Memory B cell (primary cell): ENCODE data around the gene RB1.

ENCODE experiments used
- ATAC-seq: fragments of 150-1000 bp; cut with Tn5 transposase; 2 replicates; pipeline ENCODE4 v1.10.0; 2021; ENCODE audit warnings: low read depth, mild to moderate bottlenecking, moderate library complexity
- DNase-seq, 2 donors: peaks; one replicate each; pipeline ENCODE4 v3.0.0; 2022; ENCODE audit warnings: low spot score in 2 of 2
- H3K27ac Mint-ChIP-seq: one replicate; pipeline ENCODE4 v1.8.0; 2022; ENCODE audit warnings: mild to moderate bottlenecking, moderate library complexity, mixed read lengths
- H3K27me3 Mint-ChIP-seq: one replicate; pipeline ENCODE4 v1.8.0; 2022; ENCODE audit warnings: mixed read lengths
- H3K36me3 Mint-ChIP-seq: one replicate; pipeline ENCODE4 v1.8.0; 2022; ENCODE audit warnings: mild to moderate bottlenecking, mixed read lengths
- H3K4me1 Mint-ChIP-seq: one replicate; pipeline ENCODE4 v1.8.0; 2022; ENCODE audit warnings: mixed read lengths
- H3K4me3 Mint-ChIP-seq: one replicate; pipeline ENCODE4 v1.8.0; 2022; ENCODE audit warnings: mild to moderate bottlenecking, moderate library complexity, mixed read lengths
- H3K9me3 Mint-ChIP-seq: one replicate; pipeline ENCODE4 v1.8.0; 2022; ENCODE audit warnings: mixed read lengths

RB1 gene

GRCh38 chr13:48502601-48503319 lies 199.2 kb downstream of the RB1 start:
- Mint-ChIP-seq H3K4me3 (no peak overlapping the region), H3K27me3 (peaks cover 16% of the 10 kb centered on the region), H3K27ac (no peak overlapping the region), H3K36me3 (peaks cover 2% of the 10 kb centered on the region), H3K9me3 (no peaks in the 10 kb centered on the region), H3K4me1 (peaks cover 32% of the 10 kb centered on the region)
- no peak for DNase-seq
- ATAC-seq: no peak

- no peak overlapping the region for H3K4me3 Mint-ChIP-seq
Observed at GRCh38 chr13:48504606-48505005, 201.1 kb downstream of the RB1 start.

GRCh38 chr13:48505012-48505411 lies 201.5 kb downstream of the RB1 start:
- no peak overlapping the region for H3K27ac Mint-ChIP-seq
- peaks cover 16% of the 10 kb centered on the region for H3K27me3 Mint-ChIP-seq
- peaks cover 32% of the 10 kb centered on the region for H3K4me1 Mint-ChIP-seq
- no peaks in the 10 kb centered on the region for H3K9me3 Mint-ChIP-seq
- H3K4me3 Mint-ChIP-seq: peak overlapping the region; percentile 53
- ATAC-seq: no peak
- H3K36me3 Mint-ChIP-seq: peaks cover 2% of the 10 kb centered on the region
- DNase-seq: no peak

More at GRCh38 chr13:48504606-48505005, 201.1 kb downstream of the RB1 start:
- Mint-ChIP-seq H3K9me3 (no peaks in the 10 kb centered on the region), H3K27me3 (peaks cover 16% of the 10 kb centered on the region), H3K27ac (no peak overlapping the region), H3K4me1 (peaks cover 32% of the 10 kb centered on the region), H3K36me3 (peaks cover 2% of the 10 kb centered on the region)
- DNase-seq (no peak), ATAC-seq (no peak)

GRCh38 chr13:48505597-48506091 lies 202.1 kb downstream of the RB1 start:
- Mint-ChIP-seq H3K4me1 (peaks cover 30% of the 10 kb centered on the region), H3K9me3 (no peaks in the 10 kb centered on the region), H3K27ac (peak overlapping the region; percentile 73), H3K36me3 (peaks cover 2% of the 10 kb centered on the region), H3K27me3 (peaks cover 16% of the 10 kb centered on the region), H3K4me3 (peak overlapping the region; percentile 53)
- peak; percentile 96 for ATAC-seq
- peak in 1 of 2 donors; percentile 51 for DNase-seq

- DNase-seq: no peak
- ATAC-seq: no peak
- H3K9me3 Mint-ChIP-seq: no peaks in the 10 kb centered on the region
- H3K4me3 Mint-ChIP-seq: peak overlapping the region; percentile 53
- peaks cover 27% of the 10 kb centered on the region for H3K4me1 Mint-ChIP-seq
- H3K27ac Mint-ChIP-seq: peak overlapping the region; percentile 73
- peaks cover 16% of the 10 kb centered on the region for H3K27me3 Mint-ChIP-seq
- peaks cover 2% of the 10 kb centered on the region for H3K36me3 Mint-ChIP-seq
Observed at GRCh38 chr13:48506092-48506701, 202.6 kb downstream of the RB1 start.

GRCh38 chr13:48507021-48507420 lies 203.5 kb downstream of the RB1 start:
- H3K27ac Mint-ChIP-seq: no peak overlapping the region
- no peaks in the 10 kb centered on the region for H3K9me3 Mint-ChIP-seq
- H3K36me3 Mint-ChIP-seq: peaks cover 2% of the 10 kb centered on the region
- peaks cover 27% of the 10 kb centered on the region for H3K4me1 Mint-ChIP-seq
- ATAC-seq: no peak
- no peak for DNase-seq
- H3K4me3 Mint-ChIP-seq: no peak overlapping the region
- H3K27me3 Mint-ChIP-seq: peaks cover 16% of the 10 kb centered on the region

GRCh38 chr13:48508011-48508410 lies 204.5 kb downstream of the RB1 start:
- ATAC-seq: no peak
- H3K4me3 Mint-ChIP-seq: no peak overlapping the region
- DNase-seq: no peak
- H3K27ac Mint-ChIP-seq: no peak overlapping the region
- peaks cover 27% of the 10 kb centered on the region for H3K4me1 Mint-ChIP-seq
- H3K27me3 Mint-ChIP-seq: peaks cover 16% of the 10 kb centered on the region
- H3K36me3 Mint-ChIP-seq: peaks cover 2% of the 10 kb centered on the region
- no peaks in the 10 kb centered on the region for H3K9me3 Mint-ChIP-seq

GRCh38 chr13:48510698-48511097 lies 207.1 kb downstream of the RB1 start:
- Mint-ChIP-seq H3K4me1 (peaks cover 12% of the 10 kb centered on the region), H3K27me3 (peaks cover 12% of the 10 kb centered on the region), H3K9me3 (no peaks in the 10 kb centered on the region), H3K27ac (no peak overlapping the region), H3K36me3 (peaks cover 2% of the 10 kb centered on the region), H3K4me3 (no peak overlapping the region)
- DNase-seq: no peak
- no peak for ATAC-seq

GRCh38 chr13:48511621-48512230 lies 208.2 kb downstream of the RB1 start:
- Mint-ChIP-seq H3K4me3 (no peak overlapping the region), H3K9me3 (no peaks in the 10 kb centered on the region), H3K27me3 (peaks cover 9% of the 10 kb centered on the region), H3K4me1 (peaks cover 4% of the 10 kb centered on the region), H3K36me3 (peaks cover 4% of the 10 kb centered on the region), H3K27ac (no peak overlapping the region)
- no peak for DNase-seq
- ATAC-seq: no peak

GRCh38 chr13:48514793-48515192 lies 211.2 kb downstream of the RB1 start:
- DNase-seq: no peak
- Mint-ChIP-seq H3K4me1 (no peaks in the 10 kb centered on the region), H3K27me3 (peaks cover 8% of the 10 kb centered on the region), H3K9me3 (no peaks in the 10 kb centered on the region), H3K27ac (no peak overlapping the region), H3K36me3 (peaks cover 4% of the 10 kb centered on the region), H3K4me3 (no peak overlapping the region)
- no peak for ATAC-seq

GRCh38 chr13:48515732-48516131 lies 212.2 kb downstream of the RB1 start:
- H3K36me3 Mint-ChIP-seq: peaks cover 4% of the 10 kb centered on the region
- DNase-seq (no peak), ATAC-seq (no peak)
- H3K4me3 Mint-ChIP-seq: no peak overlapping the region
- no peaks in the 10 kb centered on the region for H3K9me3 Mint-ChIP-seq
- H3K4me1 Mint-ChIP-seq: no peaks in the 10 kb centered on the region
- H3K27me3 Mint-ChIP-seq: peaks cover 8% of the 10 kb centered on the region
- H3K27ac Mint-ChIP-seq: no peak overlapping the region

GRCh38 chr13:48518083-48518482 lies 214.5 kb downstream of the RB1 start:
- H3K36me3 Mint-ChIP-seq: peaks cover 4% of the 10 kb centered on the region
- peaks cover 8% of the 10 kb centered on the region for H3K27me3 Mint-ChIP-seq
- H3K9me3 Mint-ChIP-seq: no peaks in the 10 kb centered on the region
- DNase-seq (no peak), ATAC-seq (no peak)
- no peaks in the 10 kb centered on the region for H3K4me1 Mint-ChIP-seq
- no peak overlapping the region for H3K27ac Mint-ChIP-seq
- H3K4me3 Mint-ChIP-seq: no peak overlapping the region

- ATAC-seq: no peak
- Mint-ChIP-seq H3K9me3 (no peaks in the 10 kb centered on the region), H3K4me3 (no peak overlapping the region), H3K4me1 (peaks cover 4% of the 10 kb centered on the region), H3K36me3 (no peaks in the 10 kb centered on the region), H3K27ac (no peak overlapping the region), H3K27me3 (peaks cover 3% of the 10 kb centered on the region)
- DNase-seq: no peak
Observed at GRCh38 chr13:48526286-48526685, 222.7 kb downstream of the RB1 start.

GRCh38 chr13:48527955-48528354 lies 224.4 kb downstream of the RB1 start:
- H3K4me1 Mint-ChIP-seq: peaks cover 11% of the 10 kb centered on the region
- H3K36me3 Mint-ChIP-seq: no peaks in the 10 kb centered on the region
- no peaks in the 10 kb centered on the region for H3K9me3 Mint-ChIP-seq
- DNase-seq (no peak), ATAC-seq (no peak)
- H3K27me3 Mint-ChIP-seq: peaks cover 3% of the 10 kb centered on the region
- no peak overlapping the region for H3K27ac Mint-ChIP-seq
- H3K4me3 Mint-ChIP-seq: no peak overlapping the region
